GM12878 (cell line): ENCODE results near the gene TNFSF12. TPM values are rescaled to one million over a fixed set of nuclear protein-coding genes. Genes with fewer than 3 reads are reported as not detected.

Source experiments
- BCL11A ChIP-seq: IDR thresholded peaks from 2 replicates; pipeline ENCODE4 v1.6.1; 2011; ENCODE audit warnings: low read depth, low read length
- CHD4 ChIP-seq: fragments of 200-600 bp; sonication (generic); IDR thresholded peaks from 2 replicates; pipeline ENCODE4 v1.6.1; 2016; ENCODE audit warnings: mild to moderate bottlenecking
- CREM ChIP-seq: IDR thresholded peaks from 2 replicates; pipeline ENCODE4 v1.6.1; 2014; ENCODE audit warnings: antibody characterized with exemption, low read depth
- ELK1 ChIP-seq: IDR thresholded peaks from 2 replicates; pipeline ENCODE4 v1.6.1; 2012; ENCODE audit warnings: low read depth, low read length, improper control_type of control experiment
- FOS ChIP-seq: IDR thresholded peaks from 3 replicates; pipeline ENCODE4 v1.6.1; 2011; ENCODE audit warnings: borderline replicate concordance; ENCODE audit not compliant: insufficient read length; ENCODE audit errors: extremely low read depth
- MEF2A ChIP-seq: IDR thresholded peaks from 2 replicates; pipeline ENCODE4 v1.6.1; 2011; ENCODE audit warnings: low read depth, mild to moderate bottlenecking, low read length, moderate library complexity; ENCODE audit not compliant: insufficient read depth
- MLLT1 ChIP-seq: fragments of 450-650 bp; IDR thresholded peaks from 2 replicates; pipeline ENCODE4 v1.6.1; 2016; ENCODE audit warnings: mild to moderate bottlenecking
- MTA2 ChIP-seq: fragments of 450-650 bp; IDR thresholded peaks from 2 replicates; pipeline ENCODE4 v1.6.1; 2016; ENCODE audit warnings: low read depth, mild to moderate bottlenecking, moderate library complexity
- MXI1 ChIP-seq: fragments of 150-350 bp; IDR thresholded peaks from 2 replicates; pipeline ENCODE4 v1.6.1; 2011; ENCODE audit warnings: low read depth, mild to moderate bottlenecking, inconsistent platforms, low read length, improper control_type of control experiment
- NFXL1 ChIP-seq: fragments of 450-650 bp; IDR thresholded peaks from 2 replicates; pipeline ENCODE4 v1.6.1; 2017; ENCODE audit warnings: antibody characterized with exemption, mild to moderate bottlenecking, borderline replicate concordance
- NFYB ChIP-seq: IDR thresholded peaks from 2 replicates; pipeline ENCODE4 v1.6.1; 2011; ENCODE audit warnings: low read depth, mild to moderate bottlenecking, low read length, improper control_type of control experiment, moderate library complexity; ENCODE audit not compliant: insufficient read depth
- RAD21 ChIP-seq: IDR thresholded peaks from 2 replicates; pipeline ENCODE4 v1.6.1; 2011; ENCODE audit warnings: mild to moderate bottlenecking, low read depth, low read length, moderate library complexity; ENCODE audit not compliant: insufficient read depth
- RCOR1 ChIP-seq: conservative IDR thresholded peaks from 2 replicates; pipeline ENCODE4 v1.6.1; 2012; ENCODE audit warnings: low read depth, low read length, improper control_type of control experiment
- RELA ChIP-seq: fragments of 450-650 bp; IDR thresholded peaks from 2 replicates; pipeline ENCODE4 v1.8.0; 2014; ENCODE audit warnings: borderline replicate concordance; ENCODE audit not compliant: partially characterized antibody
- SIX5 ChIP-seq: IDR thresholded peaks from 2 replicates; pipeline ENCODE4 v1.6.1; 2011; ENCODE audit warnings: mild to moderate bottlenecking, low read depth, low read length, moderate library complexity; ENCODE audit not compliant: severe bottlenecking
- SMAD1 ChIP-seq: fragments of 450-650 bp; IDR thresholded peaks from 2 replicates; pipeline ENCODE4 v1.6.1; 2018; ENCODE audit warnings: mild to moderate bottlenecking, low read depth; ENCODE audit not compliant: partially characterized antibody
- SP1 ChIP-seq: IDR thresholded peaks from one replicate; pipeline ENCODE4 v1.6.1; 2011; ENCODE audit warnings: low read depth, low read length
- SREBF2 ChIP-seq: IDR thresholded peaks from 2 replicates; pipeline ENCODE4 v1.6.1; 2012; ENCODE audit warnings: mild to moderate bottlenecking, low read length
- SUPT20H ChIP-seq: IDR thresholded peaks from 2 replicates; pipeline ENCODE4 v1.6.1; 2011; ENCODE audit warnings: low read depth, mild to moderate bottlenecking, low read length, moderate library complexity, borderline replicate concordance; ENCODE audit not compliant: control insufficient read depth
- TCF3 ChIP-seq: IDR thresholded peaks from 2 replicates; pipeline ENCODE4 v1.6.1; 2012; ENCODE audit warnings: low read depth, mild to moderate bottlenecking, low read length, borderline replicate concordance; ENCODE audit not compliant: insufficient read depth
- TCF7 ChIP-seq: IDR thresholded peaks from 2 replicates; pipeline ENCODE4 v1.6.1; 2014; ENCODE audit warnings: antibody characterized with exemption, borderline replicate concordance
- ZNF592 ChIP-seq: fragments of 450-650 bp; IDR thresholded peaks from 2 replicates; pipeline ENCODE4 v1.6.1; 2017; ENCODE audit warnings: mild to moderate bottlenecking, moderate library complexity
- polyA plus RNA-seq, 11 experiments: library from polyadenylated mRNA; depleted of rRNA in 4 of 11; unstranded in 6 of 11; stranded (reverse) in 5 of 11; fragments of >200 nt; fragmentation: Nextera tagmentation in 4 of 11; fragmentation: Illumina TruSeq in 1 of 11; extraction: Ambion mirVana in 4 of 11; extraction: Trizol in 1 of 11; gene quantifications; 1 replicate in 1 of 11; 2 replicates in 10 of 11; pipeline versions ENCODE4 v1.2.1 to v1.2.3, GENCODE V29; 2011 to 2016; ENCODE audit warnings: inconsistent platforms in 2 of 11, missing spikeins in 2 of 11, low read depth in 1 of 11
- total RNA-seq, 4 experiments: library from RNA; depleted of rRNA in 3 of 4; stranded (reverse); fragments of >200 nt in 3 of 4; fragmentation: Illumina TruSeq in 1 of 4; extraction: Trizol in 1 of 4; gene quantifications; 2 replicates each; pipeline versions ENCODE4 v1.2.1 to v1.2.3, GENCODE V29; 2013 to 2021

TNFSF12 gene
- total and polyA plus RNA-seq, 10 of the 15 experiments (the other 5 are each of a cell fraction or from before 2014, with no cell fraction given): 0.32 to 7.0 (median 2.6) TPM

- TF ChIP-seq SP1: no peak
- TF ChIP-seq MLLT1: 0 out of 2 replicates have a peak, but pooled peaks have one; percentile 12
- peak; percentile 43; the same call in 1 of the 2 replicates for TF ChIP-seq MXI1
- TF ChIP-seq NFYB: no peak
- no peak for TF ChIP-seq TCF3
- no peak for TF ChIP-seq RCOR1
- TF ChIP-seq RELA: no peak
- TF ChIP-seq CREM: peak; percentile 24; the same call in 1 of the 2 replicates
- TF ChIP-seq SMAD1: no peak
- no peak for TF ChIP-seq TCF7
- TF ChIP-seq BCL11A: no peak
- TF ChIP-seq ZNF592: 0 out of 2 replicates have a peak, but pooled peaks have one; percentile 35
- TF ChIP-seq SIX5: no peak
- TF ChIP-seq FOS: no peak
- TF ChIP-seq RAD21: peak; percentile 33
- TF ChIP-seq NFXL1: no peak
- TF ChIP-seq SREBF2: no peak
- TF ChIP-seq MTA2: no peak
- TF ChIP-seq ELK1: no peak
- no peak for TF ChIP-seq SUPT20H
- no peak for TF ChIP-seq CHD4
- no peak for TF ChIP-seq MEF2A
These were observed 11.5 kb downstream of the TNFSF12 start (continued) for GRCh38 chr17:7560172-7561027.
